Esophagus squamous epithelium (tissue), 5 donors: ENCODE data around the gene RALA. TPM values are rescaled to one million over a fixed set of nuclear protein-coding genes. Genes with fewer than 3 reads are reported as not detected.

Experiments used
- DNase-seq: peaks from one replicate; lab custom pipeline; 2025; lab: John Stamatoyannopoulos, UW
- H3K27ac ChIP-seq, 4 donors: fragments of 200-600 bp; sonication (generic); one replicate each; pipeline ENCODE4 v1.5.1; 2016 to 2019; ENCODE audit warnings: mild to moderate bottlenecking in 1 of 4
- H3K27me3 ChIP-seq, 4 donors: fragments of 200-600 bp; sonication (generic); 1 replicate in 3 of 4; 2 replicates in 1 of 4; pipeline versions ENCODE4 v1.5.1 to v1.6.0; 2017 to 2021; ENCODE audit warnings: antibody characterized with exemption in 1 of 4
- H3K36me3 ChIP-seq, 3 donors: fragments of 200-600 bp; sonication (generic); one replicate each; pipeline ENCODE4 v1.5.1; 2016 to 2019
- H3K4me1 ChIP-seq, 3 donors: fragments of 200-600 bp; sonication (generic); one replicate each; pipeline ENCODE4 v1.5.1; 2017 to 2019
- H3K4me3 ChIP-seq, 4 donors: fragments of 200-600 bp; sonication (generic); 1 replicate in 3 of 4; 2 replicates in 1 of 4; pipeline ENCODE4 v1.5.1; 2016 to 2019; ENCODE audit warnings: mild to moderate bottlenecking in 2 of 4, moderate library complexity in 1 of 4
- H3K9me3 ChIP-seq, 3 donors: fragments of 200-600 bp; sonication (generic); one replicate each; pipeline ENCODE4 v1.5.1; 2016 to 2019
- POLR2A ChIP-seq, 4 donors: fragments of 450-650 bp; IDR thresholded peaks; one replicate each; pipeline ENCODE4 v1.6.1; 2017; ENCODE audit warnings: antibody characterized with exemption in 4 of 4, mild to moderate bottlenecking in 4 of 4, moderate library complexity in 3 of 4
- WGBS, 2 donors: methylation state at CpG; one replicate each; pipeline ENCODE4 v1.1.5; 2018; 5-methylcytosine and 5-hydroxymethylcytosine counted together
- intact Hi-C: fragments of 100-400 bp; cut with DNase I; formaldehyde crosslinking; loops from one replicate; pipeline ENCODE4 v1.15.0; 2022
- total RNA-seq, 4 donors: library from RNA; depleted of rRNA; stranded (reverse); fragments of >200 nt; gene quantifications; one replicate each; pipeline ENCODE4 v1.1.0, GENCODE V29; 2016
- TF ChIP-seq, protein P1 (sequence below), 6 experiments: fragments of 450-650 bp in 4 of 6; fragments of 200-600 bp in 2 of 6; sonication (generic) in 2 of 6; IDR thresholded peaks; one replicate each; pipeline ENCODE4 v1.5.1; 2016 to 2019; ENCODE audit warnings: antibody characterized with exemption in 6 of 6, mild to moderate bottlenecking in 4 of 6, moderate library complexity in 4 of 6
- donor health status: DM: yes; HTN: yes; CAD: no.

RALA gene
- total RNA-seq, 4 donors from 2014 or later: 32.8 to 49.6 (median 39.9) TPM

DNA sequence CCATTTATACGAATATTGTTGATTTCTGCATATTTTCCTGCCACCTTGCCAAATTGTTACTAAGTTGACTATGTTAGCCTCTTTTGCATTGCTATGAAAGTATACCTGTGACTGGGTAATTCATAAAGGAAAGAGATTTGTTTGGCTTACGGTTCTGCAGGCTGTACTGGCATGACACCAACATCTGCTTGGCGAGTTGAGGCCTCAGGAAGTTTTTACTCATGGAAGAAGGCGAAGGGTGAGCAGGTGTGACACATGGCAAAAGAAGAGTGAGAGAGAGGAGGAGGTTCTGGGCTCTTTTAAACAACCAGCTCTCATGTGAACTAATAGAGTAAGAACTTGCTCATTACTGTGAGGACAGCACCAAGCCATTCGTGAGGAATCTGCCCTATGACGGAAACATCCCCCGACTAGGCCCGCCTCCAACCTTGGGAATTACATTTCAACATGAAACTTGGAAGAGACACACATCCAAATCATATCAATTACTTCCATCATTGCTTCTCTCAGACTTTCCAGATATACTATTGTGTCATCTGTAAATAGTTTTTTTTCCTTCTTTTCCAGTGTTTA lies 8.4 kb downstream of the RALA start:
- Histone ChIP-seq H3K4me3 (no peak overlapping the region), H3K27me3 (no peaks in the 10 kb centered on the region), H3K9me3 (no peaks in the 10 kb centered on the region), H3K36me3 (peaks cover 0 to 61% (median 7%) of the 10 kb centered on the region in 3 donors), H3K27ac (no peak overlapping the region), H3K4me1 (peaks cover 0 to 62% (median 5%) of the 10 kb centered on the region in 3 donors)
- DNase-seq: no peak
- WGBS, 2 donors: 78 to 82% methylated on average over 8 of the region's 8 CpGs
- TF ChIP-seq, protein P1, sequence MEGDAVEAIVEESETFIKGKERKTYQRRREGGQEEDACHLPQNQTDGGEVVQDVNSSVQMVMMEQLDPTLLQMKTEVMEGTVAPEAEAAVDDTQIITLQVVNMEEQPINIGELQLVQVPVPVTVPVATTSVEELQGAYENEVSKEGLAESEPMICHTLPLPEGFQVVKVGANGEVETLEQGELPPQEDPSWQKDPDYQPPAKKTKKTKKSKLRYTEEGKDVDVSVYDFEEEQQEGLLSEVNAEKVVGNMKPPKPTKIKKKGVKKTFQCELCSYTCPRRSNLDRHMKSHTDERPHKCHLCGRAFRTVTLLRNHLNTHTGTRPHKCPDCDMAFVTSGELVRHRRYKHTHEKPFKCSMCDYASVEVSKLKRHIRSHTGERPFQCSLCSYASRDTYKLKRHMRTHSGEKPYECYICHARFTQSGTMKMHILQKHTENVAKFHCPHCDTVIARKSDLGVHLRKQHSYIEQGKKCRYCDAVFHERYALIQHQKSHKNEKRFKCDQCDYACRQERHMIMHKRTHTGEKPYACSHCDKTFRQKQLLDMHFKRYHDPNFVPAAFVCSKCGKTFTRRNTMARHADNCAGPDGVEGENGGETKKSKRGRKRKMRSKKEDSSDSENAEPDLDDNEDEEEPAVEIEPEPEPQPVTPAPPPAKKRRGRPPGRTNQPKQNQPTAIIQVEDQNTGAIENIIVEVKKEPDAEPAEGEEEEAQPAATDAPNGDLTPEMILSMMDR (IDR thresholded peaks at IDR 0.05): no peak
- TF ChIP-seq POLR2A (IDR thresholded peaks at IDR 0.05): no peak
- intact Hi-C loops: no loop called here

DNA sequence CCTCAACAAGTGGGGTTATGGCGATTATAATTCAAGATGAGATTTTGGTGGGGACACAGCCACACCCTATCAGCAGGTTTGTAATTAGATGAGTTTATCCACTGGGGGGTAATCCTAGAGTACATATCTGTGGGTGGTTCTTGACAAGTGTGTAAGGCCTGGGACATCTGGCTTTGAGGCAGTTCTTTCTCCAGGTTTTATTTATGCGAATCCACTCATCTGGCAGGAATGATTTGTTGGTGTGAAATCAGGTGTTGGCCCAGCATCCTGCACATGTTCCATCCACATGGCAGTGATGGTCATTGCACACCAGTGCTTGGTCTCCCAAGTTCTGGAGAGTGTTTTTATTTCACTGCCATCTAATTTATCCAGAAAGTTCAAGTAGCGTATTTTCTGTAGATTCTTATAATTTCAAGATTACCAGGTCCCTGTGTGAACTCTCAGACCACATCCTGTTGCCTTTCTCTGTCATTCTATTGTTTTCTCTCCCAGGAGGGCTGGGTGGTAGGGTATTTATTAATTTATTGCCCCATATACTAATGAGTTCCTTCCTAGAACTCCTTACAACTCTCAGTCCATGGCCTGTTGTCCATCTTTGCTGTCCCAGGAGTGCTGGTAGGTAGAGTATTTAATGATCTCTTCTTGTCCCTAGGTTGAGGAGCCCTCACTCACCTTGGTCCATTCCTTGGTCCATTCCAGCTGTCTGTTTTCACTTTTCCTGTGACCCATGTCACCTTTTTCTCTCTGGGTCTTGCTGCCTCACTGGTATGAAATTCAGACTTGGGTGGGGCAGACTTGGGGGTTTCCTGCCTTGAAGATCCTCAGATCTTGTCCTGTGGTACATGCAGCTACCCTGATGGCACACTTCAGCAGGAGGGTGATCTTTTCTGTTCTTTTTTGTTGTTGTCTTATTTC lies 10.4 kb downstream of the RALA start:
- H3K4me1 ChIP-seq: peaks cover 0 to 42% (median 5%) of the 10 kb centered on the region in 3 donors
- no peak for TF ChIP-seq POLR2A (IDR thresholded peaks at IDR 0.05)
- TF ChIP-seq, protein P1 (IDR thresholded peaks at IDR 0.05): no peak
- no peak overlapping the region for H3K4me3 ChIP-seq
- no peaks in the 10 kb centered on the region for H3K9me3 ChIP-seq
- H3K27me3 ChIP-seq: no peaks in the 10 kb centered on the region
- WGBS, 2 donors: 92 to 95% methylated on average over 3 of the region's 3 CpGs
- no peak overlapping the region for H3K27ac ChIP-seq
- peaks cover 0 to 63% (median 7%) of the 10 kb centered on the region in 3 donors for H3K36me3 ChIP-seq
- DNase-seq: no peak
- intact Hi-C loops: no loop called here

DNA sequence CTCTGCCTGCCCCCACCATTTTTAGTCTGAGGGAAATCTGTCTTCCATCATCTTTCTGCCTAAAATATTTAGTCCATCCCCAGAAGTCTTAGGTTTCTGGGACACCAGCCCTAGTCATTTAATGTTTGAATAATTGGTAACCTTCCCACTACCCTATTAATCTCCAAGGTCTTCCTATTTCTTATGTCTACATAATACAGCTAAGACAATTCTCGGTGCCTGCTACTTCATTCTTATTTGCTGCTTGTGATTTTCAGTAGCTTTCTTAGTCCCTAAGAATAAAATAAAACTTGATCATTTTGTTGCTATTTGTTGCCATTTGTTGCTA lies 11.1 kb downstream of the RALA start:
- WGBS, 2 donors: 84 to 85% methylated on average over 1 of the region's 1 CpG

DNA sequence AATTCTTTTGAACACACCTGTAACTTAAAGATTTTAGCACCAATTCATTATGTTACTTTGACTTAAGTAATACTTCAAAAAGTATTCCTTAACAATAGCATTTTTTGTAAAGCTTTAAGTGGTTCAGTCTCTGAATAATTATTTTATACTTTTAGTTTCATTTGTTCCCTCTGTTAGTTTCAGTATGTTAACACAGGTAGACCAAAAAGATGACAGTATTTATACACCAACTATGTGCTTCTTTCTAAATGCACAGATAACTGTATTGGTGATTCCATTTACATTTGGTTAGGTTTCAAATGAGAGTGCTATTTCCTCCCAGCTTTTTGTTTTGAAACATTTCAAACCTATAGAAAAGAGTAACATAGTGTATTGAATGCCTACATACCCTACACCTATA lies 14.0 kb downstream of the RALA start:
- Histone ChIP-seq H3K9me3 (no peaks in the 10 kb centered on the region), H3K27me3 (no peaks in the 10 kb centered on the region), H3K36me3 (peaks cover 0 to 29% (median 0%) of the 10 kb centered on the region in 3 donors), H3K4me1 (peaks cover 5 to 52% (median 9%) of the 10 kb centered on the region in 3 donors), H3K27ac (no peak overlapping the region), H3K4me3 (no peak overlapping the region)
- no peak for DNase-seq
- no peak for TF ChIP-seq POLR2A (IDR thresholded peaks at IDR 0.05)
- intact Hi-C loops: no loop called here

More for the DNA sequence above, 11.1 kb downstream of the RALA start:
- Histone ChIP-seq H3K27ac (no peak overlapping the region), H3K36me3 (peaks cover 0 to 59% (median 6%) of the 10 kb centered on the region in 3 donors), H3K4me3 (no peak overlapping the region), H3K9me3 (no peaks in the 10 kb centered on the region), H3K27me3 (no peaks in the 10 kb centered on the region), H3K4me1 (peaks cover 0 to 44% (median 5%) of the 10 kb centered on the region in 3 donors)
- DNase-seq: no peak
- TF ChIP-seq, protein P1 (IDR thresholded peaks at IDR 0.05): no peak
- TF ChIP-seq POLR2A (IDR thresholded peaks at IDR 0.05): no peak
- intact Hi-C loops: no loop called here

DNA sequence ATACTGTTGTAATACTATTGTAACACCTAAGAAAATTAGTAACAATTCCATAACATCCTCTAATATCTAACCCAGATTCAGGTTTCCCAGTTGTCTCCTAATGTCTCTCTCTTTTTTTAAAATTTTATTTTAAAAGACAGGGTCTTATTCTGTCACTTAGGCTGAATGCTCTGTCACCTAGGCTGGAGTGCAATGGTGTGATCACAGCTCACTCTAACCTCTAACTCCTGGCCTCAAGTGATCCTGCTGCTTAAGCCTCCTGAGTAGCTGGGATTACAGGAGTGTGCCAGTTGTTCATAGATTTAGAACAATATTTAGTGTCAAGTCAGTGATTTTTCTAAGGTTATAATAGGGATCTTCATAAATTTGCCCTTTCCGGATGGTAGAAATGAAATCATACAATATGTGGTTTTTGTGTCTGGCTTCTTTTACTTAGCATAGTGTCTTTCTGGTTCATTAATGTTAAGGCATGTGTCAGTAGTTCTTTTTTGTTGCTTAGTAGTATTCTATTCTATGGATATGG lies 14.7 kb downstream of the RALA start:
- intact Hi-C loops: no loop called here
- Histone ChIP-seq H3K4me1 (peaks cover 5 to 49% (median 9%) of the 10 kb centered on the region in 3 donors), H3K27ac (no peak overlapping the region), H3K27me3 (no peaks in the 10 kb centered on the region), H3K9me3 (no peaks in the 10 kb centered on the region), H3K36me3 (peaks cover 0 to 28% (median 0%) of the 10 kb centered on the region in 3 donors), H3K4me3 (no peak overlapping the region)
- 94 to 100% methylated on average over 1 of the region's 1 CpG for WGBS, 2 donors
- TF ChIP-seq, protein P1 (IDR thresholded peaks at IDR 0.05): no peak
- no peak for TF ChIP-seq POLR2A (IDR thresholded peaks at IDR 0.05)
- DNase-seq: no peak
